Stimulated activated CD4-positive, alpha-beta T cell treated with anti-CD3 and anti-CD28 coated beads, TNF-alpha, amount 100 ng/mL, for 4 hours (primary cell): ENCODE data around the gene NUP50.

ENCODE experiments used
- DNase-seq, 3 experiments: peaks; one replicate each; pipeline ENCODE4 v3.0.0-alpha.2; 2020; ENCODE audit warnings: low read depth in 3 of 3

Gene NUP50

DNA sequence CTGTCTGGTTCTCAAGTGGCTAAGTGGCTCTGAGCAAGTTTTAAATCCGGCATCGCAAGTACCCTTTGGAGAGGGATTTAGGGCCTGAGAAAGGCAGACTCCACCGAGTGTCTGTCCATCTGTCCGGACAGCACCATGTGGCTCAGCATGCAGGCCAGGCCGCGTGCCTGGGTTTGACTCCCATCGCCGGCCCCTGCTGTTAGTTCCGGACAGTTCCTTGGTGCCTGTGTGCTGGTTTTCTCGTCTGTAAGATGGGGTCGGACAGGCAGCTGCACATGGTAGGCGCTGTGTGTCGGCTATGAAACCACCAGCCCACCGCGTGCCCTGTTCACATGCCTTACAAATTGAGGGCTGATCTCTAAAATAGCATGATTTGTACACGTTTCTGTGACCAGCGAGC, 31.0 kb downstream of the NUP50 start:
- no peak for DNase-seq

DNA sequence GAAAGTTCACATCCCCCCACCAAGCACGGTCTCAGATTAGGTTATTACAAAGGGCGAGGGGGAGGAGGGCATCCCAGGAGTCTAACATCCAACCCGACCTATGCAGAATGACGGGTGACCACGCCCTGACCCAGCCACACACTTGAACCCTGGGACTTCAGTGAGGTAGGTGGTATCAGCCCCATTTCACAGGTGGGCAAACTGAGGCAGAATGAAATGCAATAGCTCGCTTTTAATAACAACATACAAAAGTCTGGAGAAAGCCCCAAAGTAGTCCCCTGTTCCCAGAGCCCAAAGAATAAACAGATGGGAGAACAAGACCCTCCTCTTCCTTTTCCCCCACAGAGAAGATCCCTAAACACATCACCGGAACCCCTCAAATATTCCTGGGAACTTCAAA, 31.9 kb downstream of the NUP50 start:
- no peak for DNase-seq

DNA sequence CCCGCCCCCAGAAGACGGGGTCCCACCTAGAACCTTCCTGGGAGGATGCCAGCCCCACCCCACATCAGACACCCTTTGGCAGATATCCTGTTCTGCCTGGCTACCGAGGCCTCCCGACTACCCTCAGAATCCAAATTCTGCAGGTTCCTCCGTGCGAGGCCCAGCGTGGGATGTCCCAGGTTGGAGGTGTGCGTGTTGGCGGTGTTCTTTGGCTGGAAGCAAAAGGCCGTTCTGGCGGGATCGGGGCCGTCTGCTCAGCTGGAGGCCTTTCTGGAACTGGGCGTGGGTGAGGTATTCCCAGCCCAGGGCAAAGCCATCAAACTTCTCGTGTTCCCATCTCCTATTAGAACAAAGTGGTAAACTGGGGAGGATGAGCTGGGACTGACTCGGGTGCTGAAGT, 32.6 kb downstream of the NUP50 start:
- no peak for DNase-seq

DNA sequence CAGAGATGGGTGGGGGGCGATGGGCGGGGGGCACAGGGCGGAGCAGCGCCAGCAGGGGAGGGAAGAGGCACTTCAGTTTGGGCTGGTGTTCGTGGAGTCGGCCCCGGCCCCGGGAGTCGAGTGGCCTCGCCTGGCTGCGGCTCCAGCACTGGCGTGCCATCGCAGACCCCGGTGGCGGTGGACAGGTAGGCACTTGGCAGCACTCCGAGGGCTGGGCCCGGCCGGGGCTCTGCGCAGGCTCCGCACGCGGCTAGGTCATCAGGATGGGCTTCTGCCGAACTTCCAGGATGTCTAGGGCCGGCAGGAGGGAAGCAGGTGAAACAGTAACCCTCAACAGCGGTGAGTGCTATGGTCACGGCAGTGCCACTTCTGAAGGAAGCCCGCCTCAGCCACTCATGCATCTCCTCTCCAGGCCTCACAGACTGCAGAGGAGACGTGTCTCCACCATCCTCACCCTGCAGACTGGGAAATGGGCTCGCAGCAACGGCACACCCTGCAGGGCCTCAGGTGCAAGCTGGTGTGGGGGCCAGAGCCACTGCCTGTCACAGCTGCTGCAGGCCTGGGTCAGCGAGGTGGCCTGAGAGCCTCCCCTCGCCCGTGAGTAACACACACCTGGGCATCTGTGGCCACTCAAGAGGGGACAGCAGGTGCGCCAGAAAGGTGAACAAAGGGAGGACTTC, 33.3 kb downstream of the NUP50 start:
- DNase-seq, result no peak

DNA sequence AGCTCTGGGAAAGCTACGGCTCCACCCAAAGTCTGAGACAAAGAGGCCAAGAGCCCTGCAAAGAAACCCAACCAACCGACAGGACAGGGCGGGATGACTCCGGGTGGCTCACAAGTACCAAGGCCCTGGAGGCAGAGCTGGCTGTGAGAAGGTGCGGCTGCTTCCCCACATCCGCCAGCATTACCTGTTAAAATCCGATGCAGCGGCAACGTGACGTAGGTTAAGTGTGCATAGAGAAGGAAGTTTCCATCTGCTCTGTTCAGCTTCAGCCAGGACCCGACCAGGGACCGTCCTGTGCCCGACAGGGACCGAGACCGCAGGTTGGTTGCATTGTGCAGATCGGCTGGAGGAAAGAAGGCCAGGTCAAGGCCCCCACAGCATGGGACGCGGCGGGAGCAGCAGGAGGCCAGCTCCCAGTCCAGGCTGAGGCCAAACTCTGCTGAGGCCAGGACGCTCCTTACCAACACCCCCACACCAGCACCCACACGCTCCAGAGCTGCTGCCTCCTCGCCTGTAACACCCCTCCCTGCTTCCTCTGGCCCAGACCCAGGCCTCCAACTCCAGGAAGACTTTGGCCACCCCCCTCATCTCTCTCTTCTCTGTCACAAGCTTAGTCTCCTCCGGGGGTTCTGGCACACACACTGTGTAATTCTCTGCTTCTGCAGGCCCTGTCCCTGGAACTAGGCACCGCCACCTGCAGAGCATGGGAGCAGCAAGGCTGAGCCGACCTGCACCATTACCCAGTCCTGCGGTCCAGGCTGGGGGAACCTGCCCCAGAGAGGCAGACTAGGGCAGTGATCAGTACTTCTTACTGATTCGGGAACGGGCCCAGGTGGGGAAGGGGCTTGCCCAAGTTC, 34.1 kb downstream of the NUP50 start:
- DNase-seq, result no peak

DNA sequence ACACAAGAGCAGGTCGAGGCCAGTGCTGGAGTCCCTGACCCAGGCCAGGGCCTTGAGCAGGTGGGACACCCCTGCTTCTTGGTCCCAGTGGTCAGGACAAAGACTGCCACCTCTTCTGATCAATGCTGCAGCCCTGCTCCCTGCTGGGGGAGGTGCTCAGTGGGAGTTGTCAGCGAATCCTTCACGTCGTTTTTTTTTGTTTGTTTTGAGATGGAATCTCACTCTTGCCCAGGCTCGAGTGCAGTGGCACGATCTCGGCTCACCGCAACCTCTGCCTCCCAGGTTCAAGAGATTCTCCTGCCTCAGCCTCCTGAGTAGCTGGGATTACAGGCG, 34.7 kb downstream of the NUP50 start:
- DNase-seq, result no peak

DNA sequence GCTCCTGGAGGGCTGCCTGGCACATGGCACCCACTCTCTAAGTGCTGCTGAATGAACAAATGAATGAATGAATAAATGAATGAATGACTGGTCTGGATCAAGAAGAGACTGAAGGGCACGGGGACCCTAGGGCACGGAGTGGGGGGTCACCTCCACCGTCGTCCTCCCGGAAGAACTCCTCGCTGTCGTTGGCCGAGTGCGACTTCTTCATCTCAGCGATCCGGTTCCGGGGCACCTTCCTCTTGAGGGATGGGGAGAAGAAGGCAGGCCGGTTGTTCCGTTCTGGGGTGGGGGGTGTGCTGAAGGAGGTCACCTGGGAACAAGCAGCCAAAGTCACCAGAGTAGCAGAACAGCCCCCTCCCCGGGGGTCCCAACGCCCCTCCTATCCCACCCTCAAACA, 36.0 kb downstream of the NUP50 start:
- no peak for DNase-seq

DNA sequence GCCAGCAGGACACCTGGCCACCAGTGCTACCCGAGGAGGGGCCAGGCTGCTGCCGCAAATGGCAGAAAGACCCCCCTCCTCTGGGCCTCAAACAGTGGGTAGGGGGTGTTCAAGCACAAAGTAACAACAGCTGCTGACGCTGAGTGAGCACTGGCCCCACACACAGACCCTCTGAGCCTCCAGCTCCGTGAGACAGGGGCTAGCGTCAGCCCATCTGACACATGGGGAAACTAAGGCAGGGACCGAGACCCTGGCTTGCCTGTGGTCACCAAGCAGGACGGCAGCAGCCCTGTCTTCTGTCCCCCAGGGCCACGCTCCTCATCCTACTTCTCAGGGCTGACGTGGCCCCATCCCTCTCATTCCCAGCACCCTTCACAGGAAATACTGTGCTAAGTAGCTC, 36.5 kb downstream of the NUP50 start:
- DNase-seq, result no peak

DNA sequence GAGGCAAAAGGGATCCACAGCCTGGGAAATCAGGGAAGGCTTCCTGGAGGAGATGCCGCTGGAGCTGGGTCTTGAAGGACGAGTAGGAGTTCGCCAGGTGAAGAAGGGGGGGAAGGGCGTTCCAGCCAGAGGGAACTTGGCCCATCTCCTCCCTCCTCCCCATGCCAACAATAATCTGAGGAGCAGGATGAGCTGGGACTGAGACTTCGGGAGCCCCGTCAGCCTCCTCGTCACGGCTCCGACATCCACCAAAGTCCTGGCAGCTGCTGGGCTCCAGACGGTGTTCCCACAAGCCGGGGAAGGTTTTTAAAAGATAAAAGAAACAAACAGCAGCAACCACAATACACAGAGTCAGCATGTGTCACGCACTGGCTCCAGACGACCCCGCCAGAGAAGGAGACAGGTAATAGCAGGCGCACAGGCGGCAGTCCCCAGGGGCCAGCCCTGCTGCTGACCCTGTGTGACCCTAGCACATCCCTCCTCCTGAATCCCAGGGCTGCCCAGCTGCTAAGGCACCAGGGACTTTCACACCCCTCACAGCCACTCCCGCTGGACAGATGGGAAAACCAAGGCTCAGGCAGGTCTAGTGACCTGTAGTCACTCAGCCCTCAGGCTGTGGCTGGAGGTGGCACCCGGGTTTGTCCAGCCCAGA, 37.3 kb downstream of the NUP50 start:
- no peak for DNase-seq

DNA sequence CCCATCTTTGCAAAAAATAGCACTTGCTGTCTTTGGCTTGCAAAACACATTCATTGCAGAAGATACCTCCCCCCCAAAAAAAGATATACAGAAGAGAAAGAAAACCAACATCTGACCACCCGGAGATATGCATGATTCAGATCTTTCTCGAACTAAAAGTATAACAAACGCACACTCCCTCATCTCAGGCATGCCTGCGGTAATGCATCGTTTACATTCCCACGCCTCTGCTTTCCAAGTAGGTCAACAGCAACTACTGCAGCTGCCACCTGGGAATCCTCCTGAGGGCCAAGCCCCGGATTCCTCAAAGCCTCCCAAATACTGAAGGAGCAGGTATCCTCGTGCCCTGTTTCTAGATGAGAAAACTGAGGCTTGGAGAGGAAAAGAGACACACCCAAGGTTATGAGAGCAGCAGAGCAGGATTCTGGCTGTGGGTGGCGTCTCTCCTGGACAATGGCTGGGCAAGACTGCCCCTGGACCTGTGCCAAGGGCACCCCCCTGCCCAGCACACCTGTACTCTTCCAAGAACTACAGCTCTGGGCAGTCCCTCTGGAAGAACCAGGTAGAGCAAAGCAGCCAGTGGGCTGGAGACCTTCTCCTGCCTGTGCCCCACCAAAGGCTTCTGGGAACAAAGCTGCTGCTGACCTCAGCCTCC, 38.1 kb downstream of the NUP50 start:
- DNase-seq, result no peak

DNA sequence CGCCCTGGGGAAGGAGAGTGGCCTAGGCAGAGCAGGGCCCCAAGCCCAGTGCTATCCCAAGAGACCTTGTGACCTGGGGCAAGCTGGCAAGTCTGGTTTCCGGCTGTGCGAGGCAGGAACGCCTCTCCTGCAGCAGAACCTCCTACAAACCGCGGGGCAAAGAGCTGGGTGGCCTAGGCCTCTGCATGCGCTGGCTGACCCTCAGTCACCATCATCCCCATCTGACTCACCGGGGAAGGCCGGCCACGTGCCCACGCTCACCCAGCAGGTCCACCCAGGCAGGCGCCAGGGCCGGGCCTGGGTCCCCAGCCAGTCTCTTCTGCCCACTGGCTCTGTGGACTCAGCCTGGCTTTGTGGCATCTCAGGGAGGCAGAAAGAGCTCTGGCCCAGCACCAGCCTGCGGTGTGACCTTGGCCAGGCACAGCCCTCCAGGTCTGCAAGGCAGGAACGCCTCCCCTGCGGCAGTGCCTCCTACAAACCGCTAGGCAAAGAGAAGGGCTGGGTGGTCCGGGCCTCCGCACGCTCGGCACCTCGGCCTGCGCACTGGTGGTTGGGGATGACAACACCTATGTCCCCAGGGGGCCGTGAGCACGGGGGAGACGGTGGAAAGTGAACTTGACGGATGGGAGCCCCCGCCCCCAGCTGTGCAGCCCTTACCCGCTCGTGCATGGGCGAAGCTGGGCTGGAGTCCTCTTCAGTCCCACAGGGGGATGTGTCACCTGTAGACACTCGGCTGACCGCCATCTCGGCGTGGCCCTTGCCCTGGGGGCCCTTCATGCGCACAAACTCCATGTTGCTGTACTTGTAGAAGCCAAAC, 38.8 kb downstream of the NUP50 start:
- no peak for DNase-seq

DNA sequence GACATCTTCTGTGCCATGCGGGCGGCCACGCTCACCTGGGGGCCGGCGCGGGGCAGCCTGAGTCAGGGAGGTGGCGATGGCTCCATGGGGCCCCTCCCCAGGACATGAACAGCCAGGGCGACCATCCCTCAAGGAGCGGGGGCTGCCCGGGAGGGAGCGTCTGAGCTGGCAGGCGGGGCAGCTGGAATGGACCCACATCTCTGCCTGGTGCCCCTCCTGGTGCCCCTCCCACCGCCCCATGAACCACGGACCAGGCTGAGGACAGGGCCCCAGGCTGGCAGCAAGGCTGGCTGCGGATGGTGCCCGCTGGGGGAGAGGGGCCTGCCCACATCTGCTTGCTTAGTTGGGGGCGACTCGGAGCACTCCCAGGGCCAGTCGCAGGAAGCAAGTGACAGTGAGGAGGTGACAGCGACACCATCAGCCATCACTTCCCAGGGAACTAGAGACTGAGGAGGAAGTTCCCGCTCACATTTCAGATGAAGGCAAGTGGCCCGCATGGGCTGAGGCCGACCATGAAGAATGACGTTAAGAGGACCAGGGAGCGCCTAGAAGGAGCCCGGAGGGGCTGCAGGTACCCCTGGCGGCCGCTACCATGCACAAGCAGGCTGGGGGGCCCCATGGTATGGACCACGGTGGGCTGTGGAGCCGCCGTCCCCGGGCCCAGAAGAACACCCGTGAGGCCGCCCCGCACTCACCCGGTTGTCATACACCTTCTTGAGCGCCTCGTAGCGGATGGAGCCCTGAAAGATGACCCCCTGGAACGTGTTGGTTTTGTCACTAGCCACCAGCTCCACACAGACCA, 39.6 kb downstream of the NUP50 start:
- DNase-seq, result no peak

DNA sequence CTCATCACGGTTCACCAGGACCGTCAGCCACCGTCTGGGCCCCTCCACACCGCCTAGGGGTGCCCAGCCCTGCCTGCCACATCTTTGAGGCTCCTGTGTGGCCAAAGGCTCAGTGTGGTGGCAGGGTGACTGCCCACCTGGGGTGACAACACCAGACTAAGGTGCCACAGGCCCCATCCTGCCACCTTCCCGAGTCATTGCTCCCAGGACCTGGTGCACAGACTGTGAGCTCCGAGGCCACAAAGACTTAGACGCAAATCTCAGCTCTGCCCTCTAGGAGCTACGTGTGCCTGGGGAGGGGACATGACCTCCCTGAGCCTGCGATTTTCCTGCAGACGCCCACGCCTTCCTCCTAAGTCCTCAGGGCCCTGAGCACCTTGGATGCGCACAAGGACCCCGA, 40.5 kb downstream of the NUP50 start:
- DNase-seq, result no peak

DNA sequence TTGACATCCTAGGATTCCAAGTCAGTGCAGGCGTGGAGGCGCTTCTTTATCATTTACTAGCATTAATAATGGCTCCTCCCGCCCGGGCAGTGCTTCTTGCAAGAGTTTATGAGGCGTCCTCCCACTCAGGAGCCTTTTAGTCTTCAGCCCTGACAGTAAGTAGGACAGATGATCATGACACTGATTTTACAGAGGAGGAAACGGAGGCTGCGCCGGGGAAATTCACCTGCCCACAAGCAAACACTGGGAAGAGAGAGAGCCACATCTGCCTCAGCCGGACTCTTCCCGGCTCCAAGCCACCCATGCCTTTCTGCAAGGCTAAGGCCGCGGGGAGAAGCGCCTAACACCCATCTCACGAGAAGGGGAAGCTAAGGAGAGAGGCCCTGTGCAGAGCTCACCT, 41.1 kb downstream of the NUP50 start:
- no peak for DNase-seq

DNA sequence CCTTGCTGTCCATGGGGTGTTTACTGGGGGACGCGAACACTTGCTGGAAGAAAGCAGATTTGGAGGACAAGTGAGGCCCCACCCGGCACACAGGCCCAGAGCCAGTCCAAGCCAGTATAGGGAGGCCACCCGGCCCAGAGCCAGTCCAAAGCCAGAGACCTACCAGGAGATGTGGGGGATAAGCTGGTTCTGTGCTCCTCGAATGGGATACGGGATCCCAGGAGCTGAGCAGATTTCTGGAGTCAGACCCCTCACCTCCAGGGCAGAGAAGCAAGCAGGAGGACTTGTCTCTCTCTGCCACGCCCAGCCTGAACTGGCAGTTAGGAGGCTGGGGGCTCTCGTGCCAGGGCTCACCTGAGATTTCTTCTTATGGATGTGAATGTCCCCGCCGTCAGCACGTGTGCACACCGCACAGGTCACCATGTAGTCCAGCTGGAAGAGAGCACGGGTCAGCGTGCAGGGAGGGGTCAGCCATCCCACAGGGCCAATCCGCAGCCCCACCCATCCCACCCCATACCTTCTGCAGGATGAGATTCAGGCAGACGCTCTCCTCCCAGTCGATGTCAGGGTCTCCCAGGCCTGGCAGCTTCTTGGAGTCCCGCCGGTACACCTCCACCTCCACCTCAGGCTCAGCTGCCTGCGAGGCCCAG, 41.7 kb downstream of the NUP50 start:
- DNase-seq, result no peak

DNA sequence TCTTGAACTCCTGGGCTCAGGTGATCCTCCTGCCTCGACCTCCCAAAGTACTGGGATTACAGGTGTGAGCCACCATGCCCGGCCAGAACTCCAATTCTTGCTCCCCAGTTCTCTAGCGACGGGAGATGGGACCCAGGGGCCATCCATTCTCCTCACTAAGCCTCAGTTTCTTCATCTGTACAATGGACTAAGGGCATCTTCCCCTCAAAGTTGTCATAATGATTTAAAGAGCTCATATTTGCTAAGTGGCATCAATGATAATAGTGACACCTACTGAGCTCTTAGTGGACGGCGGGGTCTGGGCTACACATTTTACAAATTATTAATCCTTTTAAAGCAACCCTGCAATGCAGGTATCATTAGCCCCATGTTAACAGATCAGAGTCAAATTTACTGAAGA, 42.5 kb downstream of the NUP50 start:
- no peak for DNase-seq

DNA sequence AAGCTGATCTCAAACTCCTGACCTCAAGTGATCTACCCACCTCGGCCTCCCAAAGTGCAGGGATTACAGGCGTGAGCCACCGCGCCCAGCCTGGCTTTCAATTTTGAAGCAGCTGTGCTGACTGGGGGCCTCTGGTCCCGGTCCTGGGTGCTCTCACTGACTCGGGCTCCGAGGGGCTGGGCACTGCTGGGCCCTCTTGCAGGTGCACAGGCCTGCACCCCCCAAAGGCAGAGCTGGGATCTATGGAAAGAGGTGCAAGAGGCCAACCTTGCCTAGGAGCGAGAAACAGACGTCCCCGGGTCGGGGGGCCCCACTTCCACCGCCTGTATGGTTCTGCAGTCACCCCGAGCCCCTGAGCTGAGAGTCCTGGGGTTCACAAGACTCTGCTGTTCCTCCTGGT, 43.8 kb downstream of the NUP50 start:
- DNase-seq, result no peak

DNA sequence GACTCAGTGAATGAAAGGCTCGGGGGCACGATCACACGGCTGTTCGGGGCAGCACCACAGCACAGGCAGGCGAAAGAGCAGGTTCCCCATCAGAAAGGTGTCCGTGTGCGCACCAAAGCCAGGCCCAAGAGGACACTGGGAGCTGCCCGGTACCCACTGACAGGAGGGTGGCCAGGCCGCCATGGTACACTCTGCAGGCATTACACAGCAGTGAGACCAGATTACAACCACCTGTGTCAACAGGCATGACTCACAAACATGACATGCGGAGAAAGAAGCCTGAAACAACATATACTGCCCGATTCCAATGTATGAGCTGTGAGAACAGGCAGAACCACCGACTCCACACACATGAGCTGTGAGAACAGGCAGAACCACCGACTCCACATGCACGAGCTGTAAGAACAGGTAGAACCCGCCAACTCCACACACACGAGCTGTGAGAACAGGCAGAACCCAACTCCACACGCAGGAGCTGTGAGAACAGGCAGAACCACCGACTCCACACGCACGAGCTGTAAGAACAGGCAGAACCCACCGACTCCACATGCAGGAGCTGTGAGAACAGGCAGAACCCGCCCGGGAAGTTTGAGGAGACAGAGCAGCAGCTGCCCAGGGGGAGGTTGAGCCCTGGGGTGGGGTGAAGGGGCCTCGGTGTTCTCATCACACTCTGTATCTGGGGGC, 44.4 kb downstream of the NUP50 start:
- no peak for DNase-seq

DNA sequence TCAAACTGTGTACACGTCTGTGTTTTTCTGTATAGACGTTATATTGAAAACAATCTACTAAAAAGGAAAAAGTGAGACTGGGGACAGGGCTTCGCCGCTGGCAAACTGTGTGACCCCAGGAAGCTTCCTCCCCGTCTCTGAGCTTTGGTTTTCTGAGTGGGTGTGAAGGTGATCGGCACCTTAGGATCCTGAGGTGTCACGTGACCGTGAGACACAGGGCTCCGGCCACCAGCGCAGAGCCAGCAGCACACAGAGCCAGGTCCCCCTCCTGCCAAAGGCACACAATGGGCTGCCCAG, 44.9 kb downstream of the NUP50 start:
- no peak for DNase-seq
